CD14-positive monocyte (primary cell): ENCODE data around the gene CASR. TPM values are rescaled to one million over a fixed set of nuclear protein-coding genes. Genes with fewer than 3 reads are reported as not detected.
A peak's percentile ranks its signal among the peaks of the same experiment; 100 is the strongest.

Experiments used
- DNase-seq, 3 donors: peaks; one replicate each; pipeline ENCODE4 v3.0.0-alpha.2; 2011 to 2022
- H2AFZ ChIP-seq: 2 replicates; pipeline ENCODE4 v1.6.0; 2012; ENCODE audit warnings: mild to moderate bottlenecking, low read depth, low read length, inconsistent platforms; ENCODE audit not compliant: insufficient read depth, poor library complexity, severe bottlenecking
- H3K27ac ChIP-seq, 2 donors: 1 replicate in 1 of 2; 2 replicates in 1 of 2; pipeline ENCODE4 v1.5.1; 2012 to 2013; ENCODE audit warnings: low read length in 2 of 2, control low read depth in 1 of 2, inconsistent platforms in 1 of 2, low read depth in 1 of 2, mild to moderate bottlenecking in 1 of 2
- H3K27me3 ChIP-seq, 2 donors: one replicate each; pipeline versions ENCODE4 v1.6.0 to v1.6.1; 2011 to 2013; ENCODE audit warnings: low read length in 2 of 2; ENCODE audit not compliant: control insufficient read depth in 2 of 2, insufficient read depth in 2 of 2
- H3K36me3 ChIP-seq, 2 donors: replicated peaks in 1 of 2; 1 replicate in 1 of 2; 2 replicates in 1 of 2; pipeline versions ENCODE4 v1.5.1 to v1.6.1; 2012 to 2013; ENCODE audit warnings: low read length in 2 of 2, control low read depth in 1 of 2, inconsistent platforms in 1 of 2, mild to moderate bottlenecking in 1 of 2; ENCODE audit not compliant: insufficient read depth in 2 of 2, control insufficient read depth in 1 of 2
- H3K4me1 ChIP-seq, 2 donors: 1 replicate in 1 of 2; 2 replicates in 1 of 2; pipeline versions ENCODE4 v1.5.1 to v1.6.1; 2012 to 2013; ENCODE audit warnings: low read length in 2 of 2, control low read depth in 1 of 2, inconsistent platforms in 1 of 2, mild to moderate bottlenecking in 1 of 2, moderate library complexity in 1 of 2; ENCODE audit not compliant: insufficient read depth in 2 of 2, control insufficient read depth in 1 of 2
- H3K4me2 ChIP-seq: replicated peaks from 2 replicates; pipeline ENCODE3; 2012; ENCODE audit warnings: low read length, moderate library complexity, mild to moderate bottlenecking; ENCODE audit not compliant: poor library complexity, severe bottlenecking; ENCODE audit errors: extremely low read depth
- H3K4me3 ChIP-seq, 3 experiments: fragments of 200-600 bp in 1 of 3; sonication (generic) in 1 of 3; replicated peaks in 1 of 3; 1 replicate in 2 of 3; 2 replicates in 1 of 3; pipeline ENCODE4 v1.5.1; 2011 to 2013; ENCODE audit warnings: low read length in 3 of 3, mild to moderate bottlenecking in 3 of 3, control low read depth in 2 of 3, low read depth in 2 of 3, inconsistent platforms in 1 of 3, moderate library complexity in 1 of 3
- H3K79me2 ChIP-seq: 2 replicates; pipeline ENCODE4 v1.6.0; 2012; ENCODE audit warnings: mild to moderate bottlenecking, control low read depth, inconsistent platforms, low read length, moderate library complexity; ENCODE audit not compliant: insufficient read depth
- H3K9ac ChIP-seq: 2 replicates; pipeline ENCODE4 v1.6.0; 2017; ENCODE audit warnings: low read length, mild to moderate bottlenecking; ENCODE audit not compliant: insufficient read depth, poor library complexity, severe bottlenecking
- H3K9me3 ChIP-seq, 2 donors: replicated peaks in 1 of 2; 1 replicate in 1 of 2; 2 replicates in 1 of 2; pipeline versions ENCODE4 v1.5.1 to v1.6.1; 2012 to 2013; ENCODE audit warnings: low read length in 2 of 2, control low read depth in 1 of 2; ENCODE audit not compliant: control insufficient read depth in 1 of 2, insufficient read depth in 1 of 2
- H4K20me1 ChIP-seq: 2 replicates; pipeline ENCODE4 v1.6.0; 2012; ENCODE audit warnings: mild to moderate bottlenecking, low read length, control low read depth, moderate library complexity; ENCODE audit not compliant: insufficient read depth
- H3K27ac Mint-ChIP-seq, 7 donors: one replicate each; pipeline ENCODE4 v1.8.0; 2020; ENCODE audit warnings: mild to moderate bottlenecking in 7 of 7, mixed read lengths in 7 of 7, moderate library complexity in 6 of 7, inconsistent platforms in 2 of 7
- H3K27me3 Mint-ChIP-seq, 3 donors: one replicate each; pipeline ENCODE4 v1.8.0; 2021 to 2022; ENCODE audit warnings: low read depth in 3 of 3, mild to moderate bottlenecking in 3 of 3, mixed read lengths in 3 of 3, moderate library complexity in 3 of 3, inconsistent platforms in 1 of 3
- H3K36me3 Mint-ChIP-seq, 2 donors: one replicate each; pipeline ENCODE4 v1.8.0; 2020; ENCODE audit warnings: mixed read lengths in 2 of 2, inconsistent platforms in 1 of 2, mild to moderate bottlenecking in 1 of 2
- H3K4me1 Mint-ChIP-seq: one replicate; pipeline ENCODE4 v1.8.0; 2020; ENCODE audit warnings: mild to moderate bottlenecking, mixed read lengths
- H3K4me3 Mint-ChIP-seq, 2 donors: one replicate each; pipeline ENCODE4 v1.8.0; 2020; ENCODE audit warnings: mild to moderate bottlenecking in 2 of 2, mixed read lengths in 2 of 2, moderate library complexity in 1 of 2
- H3K9me3 Mint-ChIP-seq, 7 donors: one replicate each; pipeline ENCODE4 v1.8.0; 2020 to 2022; ENCODE audit warnings: mixed read lengths in 7 of 7, mild to moderate bottlenecking in 6 of 7, moderate library complexity in 6 of 7, inconsistent platforms in 2 of 7
- CTCF ChIP-seq: fragments of 200-600 bp; IDR thresholded peaks from one replicate; pipeline ENCODE4 v1.8.0; 2022; ENCODE audit warnings: antibody characterized with exemption, mild to moderate bottlenecking
- WGBS: methylation state at CpG from one replicate; pipeline ENCODE4 v1.1.5; 2013; ENCODE audit warnings: missing lambda C conversion rate; ENCODE audit not compliant: insufficient coverage; 5-methylcytosine and 5-hydroxymethylcytosine counted together
- intact Hi-C, 2 donors: fragments of 100-400 bp; cut with micrococcal nuclease; formaldehyde crosslinking; loops; one replicate each; pipeline versions ENCODE4 v1.15.0 to v1.15.1; 2023
- polyA plus RNA-seq, 3 donors: library from polyadenylated mRNA; depleted of rRNA in 1 of 3; unstranded in 2 of 3; stranded (reverse) in 1 of 3; fragments of 300-500 nt in 2 of 3; fragments of >200 nt in 1 of 3; fragmentation: Illumina TruSeq in 2 of 3; gene quantifications; 1 replicate in 2 of 3; 2 replicates in 1 of 3; pipeline ENCODE4 v1.2.3, GENCODE V29; 2012 to 2021

CASR gene
- polyA plus RNA-seq, 3 donors: 0.01 TPM; not detected in 2

GRCh38 chr3:122188737-122189136 is 5.3 kb downstream of the CASR start:
- peaks cover 0 to 9% (median 3%) of the 10 kb centered on the region in 7 donors for H3K9me3 Mint-ChIP-seq
- Histone ChIP-seq H4K20me1 (no peaks in the 10 kb centered on the region), H3K27ac (no peak overlapping the region), H3K27me3 (peaks cover 25 to 26% of the 10 kb centered on the region in 2 donors), H3K4me1 (peaks cover 9 to 11% of the 10 kb centered on the region in 2 donors), H3K36me3 (no peaks in the 10 kb centered on the region), H3K4me2 (no peak overlapping the region), H2AFZ (no peak overlapping the region), H3K79me2 (no peaks in the 10 kb centered on the region), H3K4me3 (no peak overlapping the region), H3K9me3 (no peaks in the 10 kb centered on the region), H3K9ac (no peak overlapping the region)
- H3K4me3 Mint-ChIP-seq: no peak overlapping the region
- no CpG with 5 or more reads among the region's 1 CpG for WGBS
- intact Hi-C loops: no loop called here
- H3K36me3 Mint-ChIP-seq: peaks cover under 1 to 2% of the 10 kb centered on the region in 2 donors
- peaks cover 22 to 31% (median 30%) of the 10 kb centered on the region in 3 donors for H3K27me3 Mint-ChIP-seq
- H3K4me1 Mint-ChIP-seq: peaks cover 9% of the 10 kb centered on the region
- TF ChIP-seq CTCF: no peak
- no peak overlapping the region for H3K27ac Mint-ChIP-seq
- no peak for DNase-seq

GRCh38 chr3:122189357-122189756 is 5.9 kb downstream of the CASR start:
- no peaks in the 10 kb centered on the region for H3K79me2 ChIP-seq
- no peak overlapping the region for H2AFZ ChIP-seq
- Mint-ChIP-seq H3K27ac (peak overlapping the region in 1 of 7 donors; percentile 15), H3K4me1 (peaks cover 7% of the 10 kb centered on the region), H3K36me3 (peaks cover 0 to 2% of the 10 kb centered on the region in 2 donors), H3K9me3 (peaks cover 0 to 3% (median 0%) of the 10 kb centered on the region in 7 donors), H3K27me3 (peaks cover 15 to 25% (median 25%) of the 10 kb centered on the region in 3 donors), H3K4me3 (no peak overlapping the region)
- no peak for DNase-seq
- no peak for TF ChIP-seq CTCF
- no peak overlapping the region for H3K9ac ChIP-seq
- H3K4me2 ChIP-seq: no peak overlapping the region
- intact Hi-C loops: no loop called here
- H4K20me1 ChIP-seq: no peaks in the 10 kb centered on the region
- no peak overlapping the region for H3K27ac ChIP-seq
- no peaks in the 10 kb centered on the region for H3K36me3 ChIP-seq
- no peaks in the 10 kb centered on the region for H3K9me3 ChIP-seq
- H3K4me1 ChIP-seq: peaks cover 3 to 5% of the 10 kb centered on the region in 2 donors
- no peak overlapping the region for H3K4me3 ChIP-seq
- peaks cover 19 to 21% of the 10 kb centered on the region in 2 donors for H3K27me3 ChIP-seq
